Motor neuron (in vitro differentiated cells): ENCODE results near the gene TMEM35B. TPM values are rescaled to one million over a fixed set of nuclear protein-coding genes. Genes with fewer than 3 reads are reported as not detected.
"Not testable (repeated sequence)": the region's sequence is repeated elsewhere in the genome, so short reads cannot be mapped to it uniquely, and the experiment has no call there.

Experiments
- ATAC-seq, 8 experiments: fragments of 200-7000 bp; cut with Tn5 transposase; replicated peaks in 6 of 8; 2 replicates each; pipeline ENCODE4 v1.8.0; 2021; ENCODE audit warnings: mild to moderate bottlenecking in 8 of 8, moderate library complexity in 8 of 8
- H3K27ac ChIP-seq, 2 donors: fragments of 250-450 bp; sonication (Bioruptor Pico); 2 replicates each; pipeline ENCODE4 v1.9.0; 2021; ENCODE audit warnings: antibody characterized with exemption in 2 of 2, mild to moderate bottlenecking in 2 of 2, moderate library complexity in 1 of 2
- H3K4me1 ChIP-seq, 2 donors: fragments of 250-450 bp; sonication (Bioruptor Pico); replicated peaks in 1 of 2; 2 replicates each; pipeline ENCODE4 v1.6.1; 2021; ENCODE audit warnings: antibody characterized with exemption in 2 of 2, mild to moderate bottlenecking in 2 of 2, moderate library complexity in 1 of 2
- H3K4me3 ChIP-seq, 5 donors: fragments of 250-450 bp; sonication (Bioruptor Pico); 2 replicates each; pipeline ENCODE4 v1.9.0; 2021; ENCODE audit warnings: antibody characterized with exemption in 5 of 5, mild to moderate bottlenecking in 5 of 5, moderate library complexity in 4 of 5
- WGBS, 10 experiments: fragments of 450-650 bp; shearing (Covaris generic); methylation state at CpG; one replicate each; pipeline ENCODE4 v1.0.0; 2022; 5-methylcytosine and 5-hydroxymethylcytosine counted together
- in situ Hi-C, 9 experiments: fragments of 400-800 bp; cut with MboI; loops; one replicate each; pipeline ENCODE4 v1.15.0; 2021; ENCODE audit warnings: low sequenced_read_pairs in 9 of 9, low pct_unique_long_range_greater_than_20kb in 2 of 9; ENCODE audit not compliant: unreplicated experiment in 9 of 9
- total RNA-seq, 8 experiments: library from RNA; unstranded; fragments of 300-600 nt; gene quantifications; 2 replicates each; pipeline versions ENCODE4 v1.2.3 to v1.2.4, GENCODE V29; 2022

TMEM35B gene
- total RNA-seq, 8 experiments from 2014 or later, result 0.66 to 29.3 (median 8.7) TPM

GRCh38 chr1:34973326-34973725 lies 11.8 kb downstream of the TMEM35B start:
- Histone ChIP-seq H3K4me1 (no peaks in the 10 kb centered on the region), H3K27ac (no peak overlapping the region), H3K4me3 (no peak overlapping the region)
- in situ Hi-C loops, result no loop called here
- 80 to 100% (median 94%) methylated on average over 1 to 3 of the region's 3 CpGs; no CpG with 5 or more reads in 3 of the 10 experiments for WGBS, 10 experiments
- peak in 3 of 8 experiments; percentile 32 to 82 (median 39) for ATAC-seq

DNA sequence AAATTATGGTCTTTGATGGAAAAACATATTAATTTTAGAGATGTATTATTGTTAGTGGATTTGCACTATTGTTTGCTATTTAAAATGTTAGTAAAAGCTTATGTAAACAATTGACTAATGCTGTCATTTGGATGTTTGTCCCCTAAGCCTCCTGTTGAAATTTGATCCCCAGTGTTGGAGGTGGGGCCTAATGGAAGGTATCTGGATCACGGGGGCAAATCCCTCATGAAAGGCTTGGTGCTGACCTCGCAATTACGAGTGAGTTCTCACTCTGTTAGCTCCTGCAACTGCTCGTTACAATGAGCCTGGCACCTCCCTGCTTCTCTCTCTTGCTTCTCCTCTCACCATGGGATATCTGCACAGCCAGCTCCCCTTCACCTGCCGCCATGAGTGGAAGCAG lies 14.3 kb downstream of the TMEM35B start:
- in situ Hi-C loops, result no loop called here
- no peak for ATAC-seq

DNA sequence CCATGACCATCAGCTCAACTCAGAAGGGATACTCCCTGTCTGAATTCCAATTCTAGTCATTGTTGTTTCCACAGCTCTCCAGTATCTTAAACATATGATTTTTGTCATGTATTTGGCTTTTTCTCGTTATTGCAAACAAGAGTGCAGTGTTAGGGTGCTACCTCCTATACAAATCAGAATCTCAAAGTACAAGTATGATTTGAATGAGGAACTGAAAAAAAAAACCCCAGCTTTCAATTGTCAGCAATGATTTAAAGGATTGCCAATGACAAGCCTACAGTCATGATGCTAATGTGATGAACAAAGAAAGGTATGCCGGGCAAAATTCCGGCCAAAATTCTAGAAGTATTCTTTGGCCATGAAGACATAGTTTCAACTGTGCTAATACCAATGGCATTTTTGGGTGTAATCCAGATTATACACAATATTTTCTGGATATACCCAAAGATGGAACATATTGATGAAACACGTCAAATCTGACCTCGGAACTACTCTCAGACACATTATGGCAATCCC lies 14.9 kb downstream of the TMEM35B start:
- H3K4me3 ChIP-seq, result no peak overlapping the region
- 69 to 100% (median 94%) methylated on average over 2 to 5 of the region's 5 CpGs for WGBS, 10 experiments

More for the DNA sequence above, 14.3 kb downstream of the TMEM35B start:
- H3K4me1 ChIP-seq, result no peaks in the 10 kb centered on the region
- H3K27ac ChIP-seq, result no peak overlapping the region
- H3K4me3 ChIP-seq, result no peak overlapping the region
- 0 to 35% (median 21%) methylated on average over 2 to 5 of the region's 5 CpGs; no CpG with 5 or more reads in 2 of the 10 experiments for WGBS, 10 experiments

DNA sequence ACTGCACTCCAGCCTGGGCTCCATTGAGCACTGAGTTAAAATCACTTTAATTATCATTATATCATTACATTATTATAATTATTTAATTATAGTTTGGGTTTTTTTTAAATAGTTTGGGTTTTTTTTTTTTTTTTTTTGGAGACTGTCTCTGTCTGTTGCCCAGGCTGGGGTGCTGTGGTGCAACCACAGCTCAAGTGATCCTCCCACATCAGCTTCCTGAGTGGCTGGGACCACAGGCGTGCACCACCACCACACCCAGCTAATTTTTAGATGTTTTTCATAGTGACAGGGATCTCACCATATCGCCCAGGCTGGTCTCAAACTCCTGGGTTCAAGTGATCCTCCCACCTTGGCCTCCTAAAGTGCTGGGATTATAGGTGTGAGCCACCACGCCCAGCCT lies 16.9 kb downstream of the TMEM35B start:
- ATAC-seq, in situ Hi-C loops, H3K27ac ChIP-seq, H3K4me1 ChIP-seq, H3K4me3 ChIP-seq: not testable (repeated sequence)
- WGBS, 10 experiments, result 40 to 100% (median 60%) methylated on average over 1 to 2 of the region's 3 CpGs; no CpG with 5 or more reads in 2 of the 10 experiments

More for the DNA sequence above, 14.9 kb downstream of the TMEM35B start:
- in situ Hi-C loops, result no loop called here
- no peak overlapping the region for H3K27ac ChIP-seq
- ATAC-seq, result no peak
- no peaks in the 10 kb centered on the region for H3K4me1 ChIP-seq

GRCh38 chr1:34967672-34968071 lies 17.5 kb downstream of the TMEM35B start:
- ATAC-seq, H3K27ac ChIP-seq, in situ Hi-C loops, H3K4me1 ChIP-seq, H3K4me3 ChIP-seq: not testable (repeated sequence)
- no CpG with 5 or more reads among the region's 36 CpGs for WGBS, 10 experiments

DNA sequence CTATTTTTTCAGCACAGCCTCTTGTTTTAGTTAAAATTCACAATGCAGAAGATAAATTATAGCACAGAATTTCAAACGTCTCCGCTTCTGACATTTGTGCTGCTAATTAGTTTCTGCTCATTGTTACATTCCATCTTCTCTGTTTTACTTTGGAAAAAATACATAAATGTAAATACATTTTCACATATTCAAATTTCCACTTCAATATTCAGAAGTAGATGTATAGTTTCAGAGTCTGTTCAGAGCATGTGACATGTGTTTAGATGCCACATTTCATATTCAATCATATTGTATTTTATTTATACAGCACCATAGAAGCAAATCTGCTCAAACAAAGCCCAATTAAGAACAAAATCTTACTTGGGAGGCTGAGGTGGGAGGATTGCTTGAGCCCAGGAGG lies 19.6 kb downstream of the TMEM35B start:
- ATAC-seq, result peak in 1 of 8 experiments; percentile 75
- Histone ChIP-seq H3K4me1 (no peaks in the 10 kb centered on the region), H3K27ac (no peak overlapping the region), H3K4me3 (no peak overlapping the region)
- 6 to 83% (median 77%) methylated on average over 2 of the region's 2 CpGs; no CpG with 5 or more reads in 5 of the 10 experiments for WGBS, 10 experiments
- in situ Hi-C loops, result no loop called here

GRCh38 chr1:34950428-34950827 lies 34.7 kb downstream of the TMEM35B start:
- Histone ChIP-seq H3K27ac (no peak overlapping the region), H3K4me3 (no peak overlapping the region), H3K4me1 (no peaks in the 10 kb centered on the region)
- in situ Hi-C loops, result no loop called here
- WGBS, 10 experiments, result 0 to 50% (median 11%) methylated on average over 1 of the region's 1 CpG; no CpG with 5 or more reads in 1 of the 10 experiments
- ATAC-seq, result no peak

DNA sequence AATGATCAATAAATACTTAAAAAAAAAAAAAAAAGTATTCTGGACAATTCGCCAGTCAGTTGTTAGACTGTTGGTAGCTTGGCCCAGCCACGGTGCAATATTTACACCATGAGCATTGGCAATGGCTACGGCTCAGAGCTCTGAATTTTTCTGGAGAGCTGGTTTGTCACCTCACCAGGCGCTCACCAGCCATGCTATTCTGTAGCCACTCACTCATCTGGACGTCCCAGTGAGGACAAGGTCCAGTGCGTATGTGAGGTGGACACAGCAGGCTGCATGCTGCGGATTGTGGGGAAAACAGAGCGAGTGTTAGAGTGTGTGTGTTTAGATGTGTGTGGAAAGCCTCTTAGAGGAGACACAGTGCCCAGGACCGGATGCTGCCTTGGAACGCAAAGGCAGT lies 36.4 kb downstream of the TMEM35B start:
- H3K4me1 ChIP-seq, in situ Hi-C loops, ATAC-seq, H3K4me3 ChIP-seq, H3K27ac ChIP-seq: not testable (repeated sequence)
- 78 to 100% (median 90%) methylated on average over 1 to 7 of the region's 10 CpGs; no CpG with 5 or more reads in 3 of the 10 experiments for WGBS, 10 experiments

DNA sequence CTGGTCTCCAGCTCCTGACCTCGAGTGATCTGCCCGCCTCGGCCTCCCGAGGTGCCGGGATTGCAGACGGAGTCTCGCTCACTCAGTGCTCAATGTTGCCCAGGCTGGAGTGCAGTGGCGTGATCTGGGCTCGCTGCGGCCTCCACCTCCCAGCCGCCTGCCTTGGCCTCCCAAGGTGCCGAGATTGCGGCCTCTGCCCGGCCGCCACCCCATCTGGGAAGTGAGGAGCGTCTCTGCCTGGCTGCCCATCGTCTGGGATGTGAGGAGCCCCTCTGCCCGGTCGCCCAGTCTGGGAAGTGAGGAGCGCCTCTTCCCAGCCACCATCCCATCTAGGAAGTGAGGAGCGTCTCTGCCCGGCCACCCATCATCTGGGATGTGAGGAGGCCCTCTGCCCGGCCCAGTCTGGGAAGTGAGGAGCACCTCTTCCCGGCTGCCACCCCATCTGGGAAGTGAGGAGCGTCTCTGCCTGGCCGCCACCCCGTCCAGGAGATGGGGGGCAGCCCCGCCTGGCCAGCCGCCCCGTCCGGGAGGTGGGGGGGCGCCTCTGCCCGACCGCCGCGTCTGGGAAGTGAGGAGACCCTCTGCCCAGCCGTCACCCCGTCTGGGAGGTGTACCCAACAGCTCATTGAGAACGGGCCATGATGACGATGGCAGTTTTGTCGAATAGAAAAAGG lies 37.4 kb downstream of the TMEM35B start:
- ATAC-seq, H3K4me1 ChIP-seq, H3K4me3 ChIP-seq, H3K27ac ChIP-seq, in situ Hi-C loops: not testable (repeated sequence)
- WGBS, 10 experiments, result 94% methylated on average over 10 of the region's 41 CpGs; no CpG with 5 or more reads in 9 of the 10 experiments

GRCh38 chr1:34946211-34946610 lies 38.9 kb downstream of the TMEM35B start:
- Histone ChIP-seq H3K27ac (no peak overlapping the region), H3K4me1 (peaks cover 0 to 3% of the 10 kb centered on the region in 2 donors), H3K4me3 (no peak overlapping the region)
- ATAC-seq, result no peak
- WGBS, 10 experiments, result 0 to 98% (median 79%) methylated on average over 1 to 6 of the region's 6 CpGs; no CpG with 5 or more reads in 2 of the 10 experiments
- in situ Hi-C loops, result no loop called here

DNA sequence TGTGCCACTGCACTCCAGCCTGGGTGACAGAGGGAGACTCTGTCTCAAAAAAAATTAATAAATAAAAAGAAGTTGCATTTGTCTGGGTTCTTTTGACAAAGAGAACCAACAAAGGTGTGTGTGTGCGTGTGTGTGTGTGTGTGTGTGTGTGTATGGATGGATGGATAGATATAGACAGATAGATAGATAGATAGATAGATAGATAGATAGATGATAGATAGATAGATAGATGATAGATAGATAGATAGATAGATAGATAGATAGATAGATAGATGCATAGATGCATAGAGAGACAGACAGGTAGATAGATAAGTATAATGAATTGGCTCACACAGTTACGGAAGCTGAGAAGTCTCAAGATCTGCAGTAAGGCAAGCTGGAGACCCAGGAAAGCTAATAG lies 43.3 kb downstream of the TMEM35B start:
- 35 to 100% (median 81%) methylated on average over 1 to 2 of the region's 2 CpGs for WGBS, 10 experiments
- not testable (repeated sequence) for H3K27ac ChIP-seq, ATAC-seq

More for the DNA sequence above, 43.3 kb downstream of the TMEM35B start:
- H3K4me1 ChIP-seq, H3K4me3 ChIP-seq, in situ Hi-C loops: not testable (repeated sequence)
